C1 segment of cervical spinal cord (tissue), 14 donors: Measurements from ENCODE around the gene PLPPR3.
"Not testable (repeated sequence)": the region's sequence is repeated elsewhere in the genome, so short reads cannot be mapped to it uniquely, and the experiment has no call there.

ENCODE experiments used
- DNase-seq, 14 donors: peaks; one replicate each; lab custom pipeline; 2025; lab: John Stamatoyannopoulos, UW

PLPPR3 gene

GRCh38 chr19:829129-829758 lies 7.5 kb upstream of the PLPPR3 start:
- DNase-seq, result no peak

- DNase-seq, result no peak
These were observed 6.1 kb upstream of the PLPPR3 start, which contains the start of gene AZU1 for GRCh38 chr19:827710-828321. Gene AZU1 (plus strand): TSS chr19:827837. CDS start chr19:827847, 10 bp downstream.

GRCh38 chr19:827314-827709 lies 5.6 kb upstream of the PLPPR3 start:
- DNase-seq, result no peak

- no peak for DNase-seq
These were observed 4.3 kb upstream of the PLPPR3 start for GRCh38 chr19:825897-826644.

GRCh38 chr19:824885-825284 lies 3.1 kb upstream of the PLPPR3 start:
- DNase-seq, result no peak

- no peak for DNase-seq
These were observed 1.9 kb upstream of the PLPPR3 start for GRCh38 chr19:823565-824121.

- DNase-seq, result no peak
These were observed 427 bp downstream of the PLPPR3 start for GRCh38 chr19:821231-821824.

GRCh38 chr19:820212-820611 lies 1.5 kb downstream of the PLPPR3 start:
- not testable (repeated sequence) for DNase-seq

- no peak for DNase-seq
These were observed 5.3 kb downstream of the PLPPR3 start for GRCh38 chr19:816500-816857.

- DNase-seq, result no peak
These were observed 5.8 kb downstream of the PLPPR3 start for GRCh38 chr19:815775-816499.

GRCh38 chr19:815079-815774 lies 6.5 kb downstream of the PLPPR3 start:
- DNase-seq, result no peak

- no peak for DNase-seq
These were observed 7.3 kb downstream of the PLPPR3 start for GRCh38 chr19:814152-815078.

GRCh38 chr19:813219-814151 lies 8.3 kb downstream of the PLPPR3 start:
- DNase-seq, result no peak

- DNase-seq, result no peak
These were observed 9.0 kb downstream of the PLPPR3 start for GRCh38 chr19:812747-813218.

GRCh38 chr19:812049-812746 lies 9.6 kb downstream of the PLPPR3 start:
- DNase-seq, result no peak

- DNase-seq, result no peak
These were observed 10.2 kb downstream of the PLPPR3 start for GRCh38 chr19:811506-812048.

GRCh38 chr19:810883-811489 lies 10.8 kb downstream of the PLPPR3 start:
- DNase-seq, result no peak
